HG03432 (cell line): Measurements from ENCODE around the gene SLC12A6.
A peak's percentile ranks its signal among the peaks of the same experiment; 100 is the strongest.
"Not testable (repeated sequence)": the region's sequence is repeated elsewhere in the genome, so short reads cannot be mapped to it uniquely, and the experiment has no call there.

Source experiments
- ATAC-seq: cut with Tn5 transposase; IDR thresholded peaks from one replicate; pipeline ENCODE4 v1.9.1; 2021; ENCODE audit warnings: mild to moderate bottlenecking, moderate library complexity; ENCODE audit not compliant: unreplicated experiment

SLC12A6 gene

DNA sequence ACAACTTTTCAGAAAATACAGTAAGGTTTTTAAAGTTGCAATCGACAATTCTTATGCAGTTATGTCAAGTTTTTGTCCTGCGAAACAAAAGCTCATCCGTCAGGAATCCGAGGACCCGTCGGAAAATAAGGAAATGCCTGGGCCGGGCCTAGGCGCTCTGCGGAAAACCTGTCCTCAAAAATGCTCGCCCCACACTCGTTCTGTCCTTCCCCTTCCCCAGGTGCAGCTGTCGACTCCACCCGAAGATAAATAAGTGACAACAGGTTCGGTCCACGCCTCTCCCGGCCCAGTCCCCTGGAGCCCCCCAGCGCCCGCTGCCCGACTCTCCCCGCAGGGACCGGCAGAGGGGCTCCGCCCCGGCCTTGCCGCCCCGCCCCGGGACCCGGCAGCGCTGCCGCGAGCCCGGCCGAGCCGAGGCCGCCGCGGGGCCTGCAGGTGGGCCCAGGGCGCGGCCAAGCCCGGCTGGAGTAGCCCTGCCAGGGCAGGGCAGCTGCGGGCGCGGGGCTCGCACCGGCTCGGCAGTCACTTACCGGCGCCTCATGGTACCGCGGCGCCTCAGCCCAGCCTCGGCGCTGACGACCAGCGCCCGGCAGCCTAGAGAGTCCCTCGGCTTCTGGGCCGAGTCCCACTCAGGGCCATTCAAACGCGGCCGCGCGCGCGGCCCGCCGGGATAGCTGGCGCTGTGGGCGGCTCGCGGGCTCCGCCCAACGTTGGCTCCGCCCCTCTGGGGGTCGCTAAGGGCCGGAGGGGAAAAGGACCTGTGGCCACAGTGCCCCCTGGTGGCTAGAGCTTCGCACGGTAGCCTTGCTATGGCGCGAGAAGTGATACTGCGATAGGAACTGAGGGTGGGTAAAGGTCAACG is 127.9 kb downstream of the SLC12A6 start, which contains the start of gene KATNBL1:
Gene KATNBL1 (minus strand): TSS at position 676 of the 862 bp plus-strand sequence. CDS start 46,420 bp downstream, outside the sequence.
- ATAC-seq: peak; percentile 93

DNA sequence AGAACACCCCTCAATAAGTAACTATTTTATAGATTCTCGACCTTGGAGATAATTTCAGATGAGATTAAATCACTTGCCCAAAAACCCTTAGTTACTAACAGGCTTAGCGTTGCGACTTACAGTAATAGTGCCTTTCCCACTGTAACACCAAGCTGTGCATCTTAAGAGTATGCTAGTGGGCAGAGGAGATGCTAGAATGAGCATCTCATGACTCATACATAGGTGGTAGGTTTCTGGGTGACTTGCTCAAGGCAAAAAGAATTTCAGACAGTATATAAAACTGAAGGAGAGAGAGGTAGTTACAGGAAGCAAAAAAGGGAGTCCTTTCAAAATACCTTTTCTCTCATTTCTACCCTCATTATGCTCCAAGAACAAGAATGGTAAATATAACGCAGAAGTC is 131.6 kb downstream of the SLC12A6 start:
- no peak for ATAC-seq

DNA sequence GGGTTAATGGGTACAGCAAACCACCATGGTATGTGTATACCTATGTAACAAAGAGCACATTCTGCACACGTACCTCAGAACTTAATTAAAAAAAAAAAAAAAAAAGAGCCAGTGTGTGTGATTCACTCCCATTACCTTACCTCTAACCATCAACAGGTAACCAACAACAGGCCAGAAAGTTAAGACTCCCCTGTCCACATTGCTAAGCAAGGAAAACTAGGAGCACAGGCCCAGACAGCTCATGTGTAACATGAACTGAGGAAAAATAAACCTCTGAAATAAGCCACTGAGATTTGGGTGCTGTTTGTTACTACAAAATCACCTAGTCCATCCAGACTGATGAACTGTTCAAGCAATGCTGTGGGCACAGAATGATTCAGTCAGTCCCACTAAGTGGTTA is 133.6 kb downstream of the SLC12A6 start:
- ATAC-seq: no peak

DNA sequence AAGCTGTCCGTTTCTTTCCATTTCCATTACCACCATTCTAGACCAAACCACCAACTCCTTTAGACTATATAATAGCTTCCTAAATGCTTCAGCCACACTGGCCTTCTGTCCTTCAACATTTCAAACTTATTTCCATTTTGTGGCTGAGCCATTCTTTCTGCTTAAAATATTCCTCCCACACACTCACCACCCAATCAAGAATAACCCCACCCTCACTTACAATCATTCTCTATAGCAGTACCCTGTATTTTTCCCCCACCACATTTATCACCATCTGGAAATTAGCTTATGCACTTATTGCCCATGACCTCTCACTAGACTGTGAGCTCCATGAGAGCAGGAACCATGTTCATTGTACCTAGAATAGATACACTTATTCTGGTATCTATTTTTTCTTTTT is 134.3 kb downstream of the SLC12A6 start:
- no peak for ATAC-seq

DNA sequence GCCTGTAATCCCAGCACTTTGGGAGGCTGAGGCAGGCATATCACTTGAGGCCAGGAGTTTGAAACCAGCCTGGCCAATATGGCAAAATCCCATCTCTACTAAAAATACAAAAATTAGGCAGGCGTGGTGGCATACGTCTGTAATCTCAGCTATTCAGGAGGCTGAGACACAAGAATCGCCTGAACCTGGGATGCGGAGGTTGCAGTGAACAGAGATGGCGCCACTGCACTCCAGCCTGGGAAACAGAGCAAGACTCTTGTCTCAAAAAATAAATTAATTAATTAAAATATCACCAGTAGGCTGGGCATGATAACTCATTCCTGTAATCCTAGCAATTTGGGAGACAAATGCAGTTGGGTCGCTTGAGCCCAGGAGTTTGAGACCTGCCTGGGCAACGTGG is 144.3 kb downstream of the SLC12A6 start:
- not testable (repeated sequence) for ATAC-seq

DNA sequence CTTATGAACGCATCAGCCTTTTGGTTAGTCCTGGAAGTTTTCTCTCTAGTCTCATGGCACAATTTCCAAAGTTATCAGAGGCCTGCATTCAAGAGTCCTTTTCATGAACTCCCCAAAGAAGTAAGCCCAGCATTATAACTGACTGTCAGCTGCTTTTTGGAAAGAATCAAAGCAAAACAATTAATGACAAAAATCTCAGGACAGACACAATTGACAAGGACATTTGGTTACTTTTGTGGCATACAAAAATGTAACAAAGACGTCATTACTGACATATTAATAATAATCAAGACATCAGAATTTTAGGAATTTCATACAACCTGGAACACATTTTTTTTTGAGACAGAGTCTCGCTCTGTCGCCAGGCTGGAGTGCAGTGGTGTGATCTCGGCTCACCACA is 148.9 kb downstream of the SLC12A6 start:
- no peak for ATAC-seq

DNA sequence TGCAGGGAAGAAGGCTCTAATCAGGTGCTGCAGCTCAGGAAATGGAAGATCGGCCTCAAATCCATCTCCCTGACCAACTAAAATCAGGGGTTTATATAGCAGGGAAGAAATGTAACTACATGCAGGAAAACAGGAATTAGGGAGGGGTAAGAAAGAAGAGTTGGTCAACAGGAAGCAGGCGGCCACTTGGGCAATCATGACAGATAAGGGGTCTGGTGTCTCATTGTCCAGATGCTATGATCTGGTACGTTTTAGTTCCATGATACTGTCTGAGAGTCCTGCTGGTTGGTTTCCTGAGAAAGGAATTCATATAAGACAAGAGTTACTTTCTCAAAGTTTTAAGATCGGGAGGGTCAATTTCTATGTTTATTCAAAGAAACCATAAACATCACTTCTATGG is 151.9 kb downstream of the SLC12A6 start:
- ATAC-seq: no peak

DNA sequence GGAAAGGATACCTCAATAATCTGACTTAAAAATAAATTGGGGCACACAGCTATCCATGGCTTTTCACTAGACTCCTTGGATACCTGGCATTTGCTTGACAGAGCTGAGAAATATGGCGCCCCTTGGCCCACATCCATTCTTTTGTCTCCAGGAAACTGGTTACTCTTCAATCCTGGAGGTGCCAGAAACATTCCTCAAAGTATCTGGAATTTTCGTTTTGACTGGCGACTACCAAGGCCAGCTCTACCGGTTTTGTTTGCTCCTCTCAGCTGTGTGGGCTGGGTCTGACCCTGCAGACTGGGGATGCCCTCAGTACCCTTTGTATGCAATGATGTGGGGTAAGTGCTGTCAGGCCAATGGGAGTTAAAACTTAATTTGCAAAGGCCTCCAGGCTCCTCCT is 154.6 kb downstream of the SLC12A6 start:
- ATAC-seq: no peak
